ENCODE measurements around the gene GDPD5.

GDPD5 gene

GRCh38 chr11:75557666-75558494, 32.1 kb upstream of the GDPD5 start:
- DNase-seq = peak; percentile 85

GRCh38 chr11:75556275-75556674, 30.5 kb upstream of the GDPD5 start:
- no peak for DNase-seq

- DNase-seq = no peak
These were observed 29.5 kb upstream of the GDPD5 start for GRCh38 chr11:75555079-75555811.

- peak; percentile 98 for DNase-seq
These were observed 28.7 kb upstream of the GDPD5 start for GRCh38 chr11:75554258-75555022.

- no peak for DNase-seq
These were observed 28.1 kb upstream of the GDPD5 start for GRCh38 chr11:75553889-75554257.

- DNase-seq = no peak
These were observed 27.4 kb upstream of the GDPD5 start for GRCh38 chr11:75553182-75553581.

GRCh38 chr11:75549370-75549958, 23.7 kb upstream of the GDPD5 start:
- DNase-seq = no peak

- DNase-seq = no peak
These were observed 23.0 kb upstream of the GDPD5 start for GRCh38 chr11:75548595-75549272.

- peak; percentile 41 for DNase-seq
These were observed 21.9 kb upstream of the GDPD5 start for GRCh38 chr11:75547617-75548058.

- no peak for DNase-seq
These were observed 21.4 kb upstream of the GDPD5 start for GRCh38 chr11:75547177-75547576.

- DNase-seq = no peak
These were observed 18.1 kb upstream of the GDPD5 start for GRCh38 chr11:75543806-75544205.

- no peak for DNase-seq
These were observed 16.3 kb upstream of the GDPD5 start for GRCh38 chr11:75542088-75542438.

GRCh38 chr11:75541193-75542087, 15.7 kb upstream of the GDPD5 start:
- no peak for DNase-seq

GRCh38 chr11:75539459-75540334, 14.0 kb upstream of the GDPD5 start:
- DNase-seq = no peak

- DNase-seq = no peak
These were observed 12.6 kb upstream of the GDPD5 start for GRCh38 chr11:75538150-75538942.

- no peak for DNase-seq
These were observed 12.0 kb upstream of the GDPD5 start for GRCh38 chr11:75537740-75538139.

- peak; percentile 41 for DNase-seq
These were observed 11.3 kb upstream of the GDPD5 start for GRCh38 chr11:75536786-75537641.

- DNase-seq = no peak
These were observed 9.3 kb upstream of the GDPD5 start for GRCh38 chr11:75535071-75535470.
